ENCODE data around the gene NFAM1.

NFAM1 gene

GRCh38 chr22:42432020-42432596, at the start of gene NFAM1:
NFAM1 (minus strand) TSS chr22:42432403; CDS start chr22:42432357, 46 bp downstream.
- DNase-seq: peak; percentile 57

- DNase-seq: no peak
These were observed 42.9 kb upstream of the NFAM1 start for GRCh38 chr22:42475122-42475521.

GRCh38 chr22:42473484-42474193, 41.4 kb upstream of the NFAM1 start:
- DNase-seq: peak; percentile 79

DNA sequence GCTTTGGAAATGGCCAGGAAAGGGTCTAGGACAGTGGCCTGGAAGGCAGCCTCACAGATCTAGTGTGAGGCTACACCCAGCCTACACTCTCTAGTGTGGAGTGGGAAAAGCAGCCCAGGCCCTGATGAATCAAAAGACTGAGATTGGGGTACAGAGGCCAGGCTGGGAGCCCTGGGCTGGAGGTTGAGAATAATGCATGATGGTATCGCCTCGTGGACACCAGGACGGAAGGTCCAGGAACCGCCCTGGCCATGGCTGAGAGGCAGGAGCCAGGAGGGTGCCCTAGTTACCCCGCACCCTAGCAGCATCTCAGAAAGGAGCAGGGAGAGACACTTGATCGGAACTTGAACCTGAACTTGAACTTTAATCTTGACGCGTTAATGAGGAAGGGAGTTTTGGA, 40.5 kb upstream of the NFAM1 start:
- DNase-seq: no peak

GRCh38 chr22:42471441-42471840, 39.2 kb upstream of the NFAM1 start:
- DNase-seq: no peak

DNA sequence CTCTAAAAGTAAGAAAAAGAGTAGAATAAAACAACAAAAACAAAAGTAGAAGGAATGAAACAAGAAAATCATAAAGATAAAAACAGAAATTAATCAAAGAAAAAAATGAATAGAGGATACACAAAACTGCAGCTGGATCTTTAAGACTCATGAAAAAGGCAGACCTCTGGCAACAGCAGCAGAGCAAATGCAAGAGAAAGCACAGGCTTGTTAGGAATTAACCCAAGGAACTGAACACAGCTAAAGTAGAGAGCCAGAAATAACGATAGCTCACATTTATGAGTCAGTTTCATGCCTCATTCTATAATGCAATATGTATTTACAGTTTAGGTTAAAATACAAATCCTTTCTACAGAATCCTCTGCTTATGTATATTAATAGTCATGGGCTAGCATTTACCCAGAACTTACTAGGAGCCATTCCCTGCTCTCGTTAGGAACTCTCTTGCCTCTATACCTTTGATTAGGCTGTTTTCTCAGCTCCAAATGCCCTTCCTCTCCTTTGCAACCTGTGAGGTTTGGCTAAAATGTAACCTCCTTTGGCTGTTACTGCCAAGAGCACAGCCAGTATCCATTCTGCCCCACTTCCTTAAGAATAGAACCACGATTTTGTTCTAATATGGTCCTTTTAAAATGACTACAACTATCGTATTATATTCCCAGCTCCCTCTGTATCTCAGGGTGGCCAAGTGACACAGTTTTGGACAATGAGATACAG, 38.3 kb upstream of the NFAM1 start:
- no peak for DNase-seq

- no peak for DNase-seq
These were observed 36.6 kb upstream of the NFAM1 start for GRCh38 chr22:42468841-42469240.

DNA sequence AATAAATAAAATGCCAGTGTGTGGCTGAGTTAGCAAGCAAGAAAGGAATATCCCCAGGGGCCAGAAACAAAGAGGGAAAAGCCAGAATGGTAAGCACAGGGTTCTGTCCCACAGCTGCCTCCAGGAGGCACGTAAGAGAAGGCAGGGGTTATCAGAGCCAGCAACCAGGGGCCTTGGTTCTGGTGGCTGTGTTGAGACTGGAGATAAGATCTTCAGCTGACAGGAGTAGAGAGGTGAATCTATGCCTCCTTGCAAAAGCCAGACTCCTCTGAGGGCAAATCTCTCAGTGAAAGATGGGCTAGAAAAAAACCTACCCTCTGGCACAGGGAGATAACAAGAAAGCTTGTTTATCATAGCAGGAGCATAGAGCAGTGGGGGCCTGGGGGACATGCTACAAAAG, 29.8 kb upstream of the NFAM1 start:
- DNase-seq: no peak

- DNase-seq: no peak
These were observed 29.3 kb upstream of the NFAM1 start for GRCh38 chr22:42461511-42461910.

DNA sequence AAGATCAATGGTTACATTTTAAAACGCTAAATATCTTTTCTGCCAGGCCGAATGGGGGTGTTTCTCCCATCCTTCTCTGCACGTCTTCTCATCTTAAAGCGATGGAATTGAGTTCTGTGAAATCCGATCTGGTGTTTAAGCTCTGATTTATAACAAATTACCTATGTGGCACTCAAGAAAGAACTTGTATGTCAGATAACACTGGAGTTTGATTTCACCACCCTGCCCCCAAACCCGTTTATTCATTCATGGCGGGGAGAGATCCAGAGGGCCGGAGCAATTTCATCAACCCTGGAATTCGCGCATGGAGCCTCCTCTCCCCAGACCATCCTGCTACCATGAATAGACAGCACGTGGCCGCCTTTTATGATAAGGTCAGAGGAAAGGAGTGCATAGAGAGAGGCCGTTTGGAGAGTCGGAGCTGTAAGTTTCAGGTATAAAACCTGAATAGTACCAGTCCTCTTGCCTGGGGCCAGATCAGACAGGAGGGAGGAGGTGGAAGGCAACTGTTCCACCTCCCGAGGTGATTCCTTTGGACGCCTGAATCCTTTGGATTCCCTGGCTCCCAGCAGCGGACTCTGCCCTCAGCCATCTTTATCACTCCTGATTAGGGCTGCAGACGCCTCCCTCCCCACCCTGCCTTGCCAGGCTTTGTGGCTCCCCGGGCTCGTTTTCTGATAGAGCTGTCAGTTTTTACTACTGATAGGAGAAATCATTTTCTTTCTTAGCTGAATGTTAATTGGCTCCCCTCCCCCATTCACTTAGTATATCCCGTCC, 27.3 kb upstream of the NFAM1 start:
- no peak for DNase-seq

GRCh38 chr22:42452916-42453315, 20.7 kb upstream of the NFAM1 start:
- DNase-seq: no peak

DNA sequence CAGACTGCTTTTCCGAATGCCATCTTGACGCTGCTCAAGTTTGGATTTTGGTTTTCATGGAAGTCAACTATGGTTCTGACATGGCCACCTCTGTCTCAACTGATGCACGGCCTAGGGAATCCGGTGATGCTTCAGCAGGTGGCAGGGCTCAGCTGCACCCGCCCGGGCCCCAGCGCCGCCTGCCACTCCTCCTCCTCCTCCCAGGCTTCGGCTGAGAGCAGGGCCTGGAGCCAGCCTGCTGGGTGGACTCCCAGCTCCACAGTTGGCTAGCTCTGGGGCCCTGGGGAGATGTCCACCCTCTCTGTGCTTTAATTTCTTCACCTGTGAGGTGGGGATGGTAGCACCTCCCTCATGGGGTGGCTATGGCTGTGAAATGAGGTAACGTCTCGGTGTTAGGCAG, 20.3 kb upstream of the NFAM1 start:
- DNase-seq: no peak

DNA sequence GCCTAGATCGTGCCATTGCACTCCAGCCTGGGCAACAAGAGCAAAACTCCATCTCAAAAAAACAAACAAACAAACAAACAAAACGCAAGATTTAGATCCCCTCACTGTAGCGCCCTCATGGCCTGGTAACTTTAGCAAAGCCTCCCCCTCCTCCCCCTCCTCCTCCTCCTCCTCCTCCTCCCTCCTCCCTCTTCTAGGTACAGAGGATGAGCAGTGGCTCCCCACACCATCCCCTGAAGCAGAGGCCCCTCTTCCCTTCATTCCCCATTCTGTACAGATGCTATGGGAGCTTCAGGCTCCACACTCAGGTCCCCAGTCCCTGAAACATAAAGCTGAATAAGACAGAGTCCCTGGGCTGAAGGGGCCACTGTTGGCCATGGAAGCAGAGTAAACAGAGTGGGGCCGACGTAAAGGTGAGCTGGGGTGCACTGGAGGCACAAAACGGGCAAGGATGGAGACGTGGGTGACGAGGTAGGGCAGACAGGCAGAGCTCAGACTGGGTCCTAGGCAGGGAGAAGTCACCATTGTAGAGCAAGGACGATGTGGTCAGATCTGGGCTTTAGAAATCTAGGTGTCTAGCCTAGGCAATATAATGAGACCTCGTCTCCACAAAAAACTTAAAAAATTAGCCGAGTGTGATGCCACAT, 19.4 kb upstream of the NFAM1 start:
- DNase-seq: no peak

- no peak for DNase-seq
These were observed 18.7 kb upstream of the NFAM1 start for GRCh38 chr22:42450862-42451261.

GRCh38 chr22:42446151-42446550, 13.9 kb upstream of the NFAM1 start:
- DNase-seq: no peak

DNA sequence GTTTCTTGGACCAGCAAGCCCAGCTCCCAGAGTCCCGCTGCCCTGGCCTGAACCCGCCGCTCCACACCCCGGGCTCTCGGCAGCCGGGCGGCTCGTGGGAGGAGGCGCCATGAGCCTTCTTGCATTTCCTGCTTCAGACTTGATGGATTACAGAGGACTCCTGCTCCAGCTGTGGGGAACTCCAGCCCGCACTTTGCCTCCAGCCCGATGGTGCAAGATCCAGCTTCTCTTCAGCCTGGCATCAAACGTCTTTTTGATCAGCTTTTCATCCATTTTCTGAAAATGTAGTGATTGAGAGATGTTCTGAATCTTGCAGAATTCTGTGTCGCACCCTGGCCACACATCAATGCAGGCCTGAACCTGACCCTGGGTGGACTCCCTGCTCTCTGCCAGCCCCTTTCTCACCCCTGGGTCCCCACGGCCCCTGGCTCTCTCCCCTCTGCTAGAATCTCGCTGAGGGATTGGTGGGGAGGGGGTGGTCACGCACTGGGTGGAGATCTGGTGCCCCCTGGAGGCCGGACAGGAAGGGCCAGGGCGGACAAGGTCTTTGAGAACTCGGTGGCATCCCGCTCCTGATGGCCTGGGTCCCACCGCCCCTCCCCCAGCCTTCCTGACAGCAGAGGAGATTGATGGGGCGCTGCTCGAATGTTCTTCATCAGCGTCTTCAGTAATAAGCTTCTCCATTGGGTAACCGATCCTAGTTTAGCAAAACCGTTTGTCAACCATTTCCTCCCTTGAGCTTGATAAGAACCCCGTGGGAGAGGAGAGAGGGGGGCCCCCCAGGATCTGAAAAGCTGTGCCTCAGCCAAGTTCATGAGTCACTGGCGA, 12.1 kb upstream of the NFAM1 start:
- DNase-seq: peak; percentile 84

DNA sequence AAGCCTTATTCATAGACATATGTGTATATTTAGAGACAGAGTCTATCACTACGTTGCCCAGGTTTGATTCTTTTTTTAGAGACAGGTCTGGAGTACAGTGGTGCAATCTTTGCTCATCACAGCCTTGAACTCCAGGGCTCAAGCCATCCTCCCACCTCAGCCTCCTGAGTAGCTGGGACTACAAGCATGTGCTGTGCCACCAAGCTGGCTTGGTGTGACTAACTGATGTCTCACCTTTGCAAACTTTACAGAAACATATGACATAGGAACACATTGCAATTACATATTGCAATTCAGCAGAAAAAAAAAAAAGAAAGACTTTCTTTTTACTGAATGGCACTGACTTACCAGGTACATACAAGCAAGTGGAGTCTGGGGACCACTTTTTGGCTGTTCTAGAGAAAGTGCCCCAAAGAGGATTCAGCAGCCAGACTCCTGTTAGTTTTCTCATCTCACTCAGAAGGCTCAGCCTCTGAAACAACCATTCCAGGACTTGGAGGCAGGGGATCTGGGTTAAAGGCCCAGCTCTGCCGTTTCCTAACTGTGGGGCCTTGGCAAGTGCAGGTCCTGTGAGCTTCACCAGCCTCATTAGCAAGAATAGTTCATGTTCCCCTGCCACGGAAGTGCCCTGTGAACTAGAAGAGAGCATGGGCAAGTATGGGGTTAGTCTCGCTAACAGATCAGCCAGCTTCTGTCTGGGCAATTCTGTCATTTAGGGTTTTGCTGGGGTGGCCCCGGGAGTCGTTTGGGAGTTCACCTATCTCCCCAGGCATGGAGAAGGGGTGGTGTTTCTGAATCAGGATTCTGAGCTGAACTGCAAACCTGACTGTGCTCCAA, 11.3 kb upstream of the NFAM1 start:
- no peak for DNase-seq

- DNase-seq: no peak
These were observed 10.5 kb upstream of the NFAM1 start for GRCh38 chr22:42442748-42443147.

- DNase-seq: no peak
These were observed 8.5 kb upstream of the NFAM1 start for GRCh38 chr22:42440728-42441127.

DNA sequence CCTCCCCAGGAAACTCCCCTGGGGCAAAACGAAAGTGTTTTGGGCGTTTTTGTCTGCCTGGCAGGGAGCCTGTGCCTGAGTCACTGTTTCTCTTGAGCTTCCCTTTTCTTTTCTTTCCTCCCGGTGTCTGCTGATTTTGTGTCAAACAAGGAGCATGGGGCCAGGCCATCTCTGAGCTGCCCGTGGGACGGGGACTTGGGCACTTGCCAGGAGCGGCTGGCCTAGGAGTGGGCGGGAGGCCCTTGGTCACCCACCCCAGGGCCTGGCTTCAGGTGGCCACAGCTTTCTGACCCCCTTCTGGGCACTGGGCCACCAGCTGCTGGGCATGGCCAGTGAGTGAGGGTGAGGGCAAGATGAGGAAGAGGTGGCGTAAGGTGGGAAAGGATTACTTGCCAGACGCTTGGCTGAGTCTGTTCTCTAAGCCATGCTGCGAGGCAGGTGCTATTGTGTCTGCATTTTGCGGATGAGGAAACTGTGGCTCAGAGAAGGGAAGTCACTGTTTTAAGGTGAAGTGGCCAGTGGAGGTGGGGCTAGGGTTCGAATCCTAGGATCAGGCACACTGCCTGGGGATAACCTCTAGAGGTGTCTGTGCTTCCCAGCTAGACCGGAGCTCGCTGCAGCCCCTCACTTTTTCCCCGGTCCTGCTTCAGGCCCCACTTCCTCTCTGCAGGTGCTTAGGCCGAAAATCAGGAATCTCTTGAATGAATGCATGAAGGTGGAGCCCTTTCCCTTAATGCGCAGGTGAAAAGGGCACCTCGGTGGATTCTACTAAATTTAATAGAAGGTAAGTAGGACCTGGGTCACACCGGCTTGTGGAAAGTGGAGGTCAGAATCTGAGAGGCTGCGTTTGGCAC, 7.8 kb upstream of the NFAM1 start:
- DNase-seq: no peak

All from NCI-H1694 (cell line).